GM21737 (cell line): ENCODE results near the gene EIF3J.

Experiments
- ATAC-seq: cut with Tn5 transposase; IDR thresholded peaks from one replicate; pipeline ENCODE4 v1.9.1; 2021; ENCODE audit warnings: mild to moderate bottlenecking, moderate library complexity; ENCODE audit not compliant: unreplicated experiment

Gene EIF3J

GRCh38 chr15:44591326-44591725 lies 54.4 kb downstream of the EIF3J start:
- no peak for ATAC-seq

GRCh38 chr15:44593042-44593736 lies 56.2 kb downstream of the EIF3J start:
- ATAC-seq, result no peak

GRCh38 chr15:44595246-44595645 lies 58.3 kb downstream of the EIF3J start:
- no peak for ATAC-seq

GRCh38 chr15:44595656-44596510 lies 58.9 kb downstream of the EIF3J start:
- no peak for ATAC-seq

GRCh38 chr15:44596511-44597010 lies 59.6 kb downstream of the EIF3J start:
- no peak for ATAC-seq

GRCh38 chr15:44598066-44598465 lies 61.1 kb downstream of the EIF3J start:
- ATAC-seq, result no peak

- no peak for ATAC-seq
Observed at GRCh38 chr15:44598892-44599291, 61.9 kb downstream of the EIF3J start.

- ATAC-seq, result no peak
Observed at GRCh38 chr15:44603126-44603525, 66.2 kb downstream of the EIF3J start.

GRCh38 chr15:44606740-44607139 lies 69.8 kb downstream of the EIF3J start:
- no peak for ATAC-seq
